ENCODE data around the gene DCP1B.

DNA sequence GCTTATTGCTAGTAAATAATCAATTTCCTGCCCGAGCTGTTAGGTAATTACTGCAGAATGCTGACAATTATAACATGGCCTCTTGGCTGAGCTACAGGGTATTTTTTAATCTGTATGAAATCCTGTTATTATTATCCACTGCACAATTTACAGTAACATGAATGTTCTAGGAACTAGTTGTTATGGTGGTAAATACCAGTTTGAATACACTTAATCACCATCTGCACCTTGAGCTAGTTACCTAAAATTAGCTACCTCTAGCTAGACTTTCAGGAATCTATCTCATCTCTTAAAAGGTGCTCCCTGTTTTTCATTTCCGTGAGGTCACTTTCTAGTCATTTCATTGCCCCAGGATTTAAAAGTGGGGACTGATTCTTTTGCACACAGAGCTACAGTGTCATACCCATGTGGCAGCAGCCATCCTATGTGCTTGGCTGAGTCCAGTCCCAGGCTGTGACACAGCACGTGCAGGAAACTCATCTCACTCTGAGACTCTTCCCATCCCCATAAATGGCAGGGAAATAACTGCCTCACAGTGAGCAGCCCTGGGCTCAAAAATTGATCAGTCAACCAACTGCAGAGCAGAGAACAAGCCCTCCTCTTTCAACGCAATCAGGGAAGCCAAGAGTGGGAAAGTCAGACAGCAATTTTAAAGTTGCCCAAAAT lies 37.6 kb downstream of the DCP1B start:
- TF ChIP-seq, protein P1, sequence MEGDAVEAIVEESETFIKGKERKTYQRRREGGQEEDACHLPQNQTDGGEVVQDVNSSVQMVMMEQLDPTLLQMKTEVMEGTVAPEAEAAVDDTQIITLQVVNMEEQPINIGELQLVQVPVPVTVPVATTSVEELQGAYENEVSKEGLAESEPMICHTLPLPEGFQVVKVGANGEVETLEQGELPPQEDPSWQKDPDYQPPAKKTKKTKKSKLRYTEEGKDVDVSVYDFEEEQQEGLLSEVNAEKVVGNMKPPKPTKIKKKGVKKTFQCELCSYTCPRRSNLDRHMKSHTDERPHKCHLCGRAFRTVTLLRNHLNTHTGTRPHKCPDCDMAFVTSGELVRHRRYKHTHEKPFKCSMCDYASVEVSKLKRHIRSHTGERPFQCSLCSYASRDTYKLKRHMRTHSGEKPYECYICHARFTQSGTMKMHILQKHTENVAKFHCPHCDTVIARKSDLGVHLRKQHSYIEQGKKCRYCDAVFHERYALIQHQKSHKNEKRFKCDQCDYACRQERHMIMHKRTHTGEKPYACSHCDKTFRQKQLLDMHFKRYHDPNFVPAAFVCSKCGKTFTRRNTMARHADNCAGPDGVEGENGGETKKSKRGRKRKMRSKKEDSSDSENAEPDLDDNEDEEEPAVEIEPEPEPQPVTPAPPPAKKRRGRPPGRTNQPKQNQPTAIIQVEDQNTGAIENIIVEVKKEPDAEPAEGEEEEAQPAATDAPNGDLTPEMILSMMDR (IDR thresholded peaks at IDR 0.05; ENCODE audit: insufficient read depth, low read length, poor library complexity, severe bottlenecking), result no peak
- no peak for TF ChIP-seq EZH2phosphoT487 (conservative IDR thresholded peaks at IDR 0.05; ENCODE audit: low read length)

All from SU-DHL-6 (cell line).